ENCODE measurements around the gene IQSEC1. TPM values are rescaled to one million over a fixed set of nuclear protein-coding genes. Genes with fewer than 3 reads are reported as not detected.

The IQSEC1 gene
- total and polyA plus RNA-seq, 9 of the 15 experiments (the other 6 are each of a cell fraction or from before 2014, with no cell fraction given) = 0.56 to 39.0 (median 6.8) TPM

GRCh38 chr3:12859840-12860239 lies 213.4 kb downstream of the IQSEC1 start:
- ChIA-PET POLR2A (interaction anchor here (0.7 to 1.0 kb wide), 3 partner anchors 10 to 55 kb away, joined by 3 read pairs; no protein-coding TSS in a partner anchor), CTCF (ENCODE audit: low intra/inter-chr PET ratio) (no interaction called here)
- H3K4me3 ChIP-seq = no peak overlapping the region

GRCh38 chr3:12856626-12857025 lies 216.6 kb downstream of the IQSEC1 start:
- no peak for FAIRE-seq
- Histone ChIP-seq H3K27ac (ENCODE audit: extremely low read depth, low read depth, low read length) (no peak overlapping the region), H3K27me3 (ENCODE audit: control insufficient read depth in 2 of 2, insufficient read depth in 2 of 2, low read length in 2 of 2) (peaks cover 35 to 44% of the 10 kb centered on the region in 2 experiments), H3K9ac (ENCODE audit: insufficient read depth in 1 of 2, low read depth in 2 of 2, low read length in 2 of 2) (no peak overlapping the region), H3K9me1 (ENCODE audit: control insufficient read depth, insufficient read depth, low read length) (no peaks in the 10 kb centered on the region), H3K79me2 (ENCODE audit: control insufficient read depth, insufficient read depth, low read length) (no peaks in the 10 kb centered on the region), H3K4me3 (no peak overlapping the region), H2AFZ (ENCODE audit: low read depth, low read length) (no peak overlapping the region), H4K20me1 (replicated peaks; ENCODE audit: control insufficient read depth, insufficient read depth, low read length) (no peaks in the 10 kb centered on the region), H3K36me3 (ENCODE audit: control insufficient read depth, insufficient read depth, low read length) (no peaks in the 10 kb centered on the region), H3K4me2 (ENCODE audit: insufficient read depth, low read length) (no peak overlapping the region), H3K9me3 (replicated peaks; ENCODE audit: control insufficient read depth, insufficient read depth, low read depth, low read length) (no peaks in the 10 kb centered on the region), H3K4me1 (replicated peaks in 1 of 2; ENCODE audit: control insufficient read depth in 2 of 2, insufficient read depth in 2 of 2, low read length in 2 of 2) (peaks cover 2 to 8% of the 10 kb centered on the region in 2 experiments; a peak in 4 of 5 replicates)
- DNase-seq (ENCODE audit: extremely low read depth in 1 of 4, low spot score in 3 of 4) = no peak
- ChIA-PET POLR2A (interaction anchor here (0.5 to 2.9 kb wide), 8 partner anchors 13 to 625 kb away, joined by 3 to 17 read pairs (median 3); partner anchors contain the start of gene RPL32), CTCF (ENCODE audit: low intra/inter-chr PET ratio) (no interaction called here)
- intact Hi-C loops (cut with micrococcal nuclease) (loop anchor here (5.0 kb wide), 1 partner anchor 36 kb away; no protein-coding TSS in a partner anchor), in situ Hi-C loops (cut with MboI) (no loop called here)
- WGBS (ENCODE audit: insufficient coverage, low coverage, missing lambda C conversion rate) = 18% methylated on average over 5 of the region's 5 CpGs
- ATAC-seq = no peak
- no TSS peak for BruUV-seq (replicated peaks)
- no peak for TF ChIP-seq BACH1 (tag; IDR thresholded peaks at IDR 0.05)
- TF ChIP-seq CTCF (IDR thresholded peaks at IDR 0.05 in 2 of 3, conservative IDR thresholded peaks at IDR 0.05 in 1 of 3; ENCODE audit: insufficient read depth in 2 of 3, low read depth in 1 of 3, low read length in 3 of 3) = no peak
- no peak for TF ChIP-seq ZC3H4 (CRISPR knock-in tag; IDR thresholded peaks at IDR 0.05; ENCODE audit: borderline replicate concordance)
- TF ChIP-seq, protein P1, sequence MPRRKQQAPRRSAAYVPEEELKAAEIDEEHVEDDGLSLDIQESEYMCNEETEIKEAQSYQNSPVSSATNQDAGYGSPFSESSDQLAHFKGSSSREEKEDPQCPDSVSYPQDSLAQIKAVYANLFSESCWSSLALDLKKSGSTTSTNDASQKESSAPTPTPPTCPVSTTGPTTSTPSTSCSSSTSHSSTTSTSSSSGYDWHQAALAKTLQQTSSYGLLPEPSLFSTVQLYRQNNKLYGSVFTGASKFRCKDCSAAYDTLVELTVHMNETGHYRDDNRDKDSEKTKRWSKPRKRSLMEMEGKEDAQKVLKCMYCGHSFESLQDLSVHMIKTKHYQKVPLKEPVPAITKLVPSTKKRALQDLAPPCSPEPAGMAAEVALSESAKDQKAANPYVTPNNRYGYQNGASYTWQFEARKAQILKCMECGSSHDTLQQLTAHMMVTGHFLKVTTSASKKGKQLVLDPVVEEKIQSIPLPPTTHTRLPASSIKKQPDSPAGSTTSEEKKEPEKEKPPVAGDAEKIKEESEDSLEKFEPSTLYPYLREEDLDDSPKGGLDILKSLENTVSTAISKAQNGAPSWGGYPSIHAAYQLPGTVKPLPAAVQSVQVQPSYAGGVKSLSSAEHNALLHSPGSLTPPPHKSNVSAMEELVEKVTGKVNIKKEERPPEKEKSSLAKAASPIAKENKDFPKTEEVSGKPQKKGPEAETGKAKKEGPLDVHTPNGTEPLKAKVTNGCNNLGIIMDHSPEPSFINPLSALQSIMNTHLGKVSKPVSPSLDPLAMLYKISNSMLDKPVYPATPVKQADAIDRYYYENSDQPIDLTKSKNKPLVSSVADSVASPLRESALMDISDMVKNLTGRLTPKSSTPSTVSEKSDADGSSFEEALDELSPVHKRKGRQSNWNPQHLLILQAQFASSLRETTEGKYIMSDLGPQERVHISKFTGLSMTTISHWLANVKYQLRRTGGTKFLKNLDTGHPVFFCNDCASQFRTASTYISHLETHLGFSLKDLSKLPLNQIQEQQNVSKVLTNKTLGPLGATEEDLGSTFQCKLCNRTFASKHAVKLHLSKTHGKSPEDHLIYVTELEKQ (CRISPR knock-in tag; IDR thresholded peaks at IDR 0.05) = no peak
- no peak for TF ChIP-seq ZNF764 (CRISPR knock-in tag; IDR thresholded peaks at IDR 0.05; ENCODE audit: low read depth)
- no peak for TF ChIP-seq ZZZ3 (IDR thresholded peaks at IDR 0.05)
- TF ChIP-seq TCFL5 (CRISPR knock-in tag; conservative IDR thresholded peaks at IDR 0.05) = no peak
- TF ChIP-seq PML (IDR thresholded peaks at IDR 0.05; ENCODE audit: low read length) = no peak

More at GRCh38 chr3:12859840-12860239, 213.4 kb downstream of the IQSEC1 start:
- BruUV-seq (replicated peaks) = no TSS peak
- no peak for ATAC-seq
- H3K27me3 ChIP-seq (ENCODE audit: control insufficient read depth in 2 of 2, insufficient read depth in 2 of 2, low read length in 2 of 2) = peaks cover 9 to 19% of the 10 kb centered on the region in 2 experiments
- no peak for DNase-seq (ENCODE audit: extremely low read depth in 1 of 4, low spot score in 3 of 4)
- peak overlapping the region; percentile 60 for H2AFZ ChIP-seq (ENCODE audit: low read depth, low read length)
- no peaks in the 10 kb centered on the region for H3K9me1 ChIP-seq (ENCODE audit: control insufficient read depth, insufficient read depth, low read length)
- H3K36me3 ChIP-seq (ENCODE audit: control insufficient read depth, insufficient read depth, low read length) = no peaks in the 10 kb centered on the region
- in situ Hi-C loops (cut with MboI) (no loop called here), intact Hi-C loops (cut with micrococcal nuclease) (loop anchor here (5.0 kb wide), 1 partner anchor 32 kb away; no protein-coding TSS in a partner anchor)
- H3K4me2 ChIP-seq (ENCODE audit: insufficient read depth, low read length) = no peak overlapping the region
- H3K9ac ChIP-seq (ENCODE audit: insufficient read depth in 1 of 2, low read depth in 2 of 2, low read length in 2 of 2) = no peak overlapping the region; a peak in 1 of 4 replicates
- TF ChIP-seq SPI1 (IDR thresholded peaks at IDR 0.05; ENCODE audit: borderline replicate concordance, low read depth, low read length) (peak; percentile 70; the same call in 1 of the 2 replicates), TFAM (CRISPR knock-in tag; conservative IDR thresholded peaks at IDR 0.05) (no peak)
- H3K4me1 ChIP-seq (replicated peaks in 1 of 2; ENCODE audit: control insufficient read depth in 2 of 2, insufficient read depth in 2 of 2, low read length in 2 of 2) = peaks cover 7 to 18% of the 10 kb centered on the region in 2 experiments; a peak in 4 of 5 replicates
- no peaks in the 10 kb centered on the region for H3K79me2 ChIP-seq (ENCODE audit: control insufficient read depth, insufficient read depth, low read length)
- H3K9me3 ChIP-seq (replicated peaks; ENCODE audit: control insufficient read depth, insufficient read depth, low read depth, low read length) = no peaks in the 10 kb centered on the region
- no peak overlapping the region for H3K27ac ChIP-seq (ENCODE audit: extremely low read depth, low read depth, low read length)
- WGBS (ENCODE audit: insufficient coverage, low coverage, missing lambda C conversion rate) = 44% methylated on average over 6 of the region's 7 CpGs
- no peaks in the 10 kb centered on the region for H4K20me1 ChIP-seq (replicated peaks; ENCODE audit: control insufficient read depth, insufficient read depth, low read length)
- FAIRE-seq = no peak
